Ramos (cell line): ENCODE data around the gene AUTS2.

Source experiments
- in situ Hi-C: fragments of 300-500 bp; cut with MboI; formaldehyde crosslinking; loops from one replicate; pipeline ENCODE4 v1.14.3; 2022; ENCODE audit warnings: low sequenced_read_pairs; ENCODE audit not compliant: unreplicated experiment

AUTS2 gene

DNA sequence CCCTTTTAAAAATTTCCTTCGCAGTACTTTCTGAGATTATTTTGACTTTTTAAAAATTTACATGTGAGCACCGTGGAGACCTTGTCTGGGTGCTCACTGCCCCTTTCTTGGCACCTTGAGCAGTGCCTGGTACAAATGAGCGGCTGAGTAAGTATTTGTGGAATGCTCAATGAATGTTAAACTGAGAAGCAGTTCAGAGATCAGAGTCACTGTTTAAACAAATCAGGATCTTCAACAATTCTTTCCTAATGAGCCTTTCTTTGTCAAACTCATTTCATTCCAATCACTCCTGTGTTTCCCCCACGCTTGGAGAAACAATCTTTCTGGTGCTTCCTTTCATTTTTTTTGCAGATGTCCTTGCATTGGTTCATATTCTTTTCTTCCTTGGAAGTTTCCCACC, 922.3 kb downstream of the AUTS2 start:
- in situ Hi-C loops = no loop called here

- in situ Hi-C loops = no loop called here
Measured at GRCh38 chr7:70523249-70523988, 925.1 kb downstream of the AUTS2 start.

- in situ Hi-C loops = no loop called here
Measured at GRCh38 chr7:70523989-70524351, 925.7 kb downstream of the AUTS2 start.

DNA sequence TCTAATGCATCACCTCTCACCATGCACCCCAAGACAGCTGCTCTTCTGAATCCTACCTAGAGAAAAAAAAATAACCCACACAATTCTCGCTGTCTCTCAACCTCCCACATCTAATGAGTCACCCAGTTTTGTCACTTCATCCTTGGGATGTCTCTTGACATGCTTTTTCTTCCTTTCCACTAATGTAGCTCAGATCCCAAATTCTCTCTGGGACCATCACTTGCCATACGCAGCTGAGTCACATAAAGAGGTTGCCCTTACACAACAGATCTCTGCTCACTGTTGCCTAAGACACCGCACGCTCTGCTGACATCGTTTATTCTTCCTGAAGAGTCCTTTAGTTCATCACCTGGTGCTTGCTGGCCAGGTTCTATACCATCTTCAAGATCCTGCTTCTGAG, 927.7 kb downstream of the AUTS2 start:
- in situ Hi-C loops = no loop called here

- in situ Hi-C loops = no loop called here
Measured at GRCh38 chr7:70527520-70528115, 929.3 kb downstream of the AUTS2 start.

DNA sequence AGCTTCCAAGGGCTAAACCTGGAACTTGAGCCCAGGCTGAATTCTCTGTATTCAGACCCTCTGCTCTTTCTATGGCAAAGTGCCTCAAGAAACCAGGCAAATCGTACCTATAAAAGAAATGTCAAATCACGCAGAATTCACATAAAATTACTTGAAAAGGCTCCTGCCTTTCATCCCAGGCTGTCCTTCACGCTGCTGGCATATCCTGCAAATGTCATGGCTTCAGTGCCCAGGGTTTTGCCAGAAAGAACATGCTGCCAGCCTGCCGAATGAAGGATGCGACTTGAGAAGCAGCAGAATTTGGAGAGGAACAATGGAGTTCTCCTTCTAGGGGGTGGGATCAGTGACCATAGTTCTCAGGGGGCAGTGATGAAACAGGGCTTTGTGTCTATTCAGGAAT, 931.2 kb downstream of the AUTS2 start:
- in situ Hi-C loops = no loop called here

- in situ Hi-C loops = no loop called here
Measured at GRCh38 chr7:70529914-70530585, 931.8 kb downstream of the AUTS2 start.

- in situ Hi-C loops = no loop called here
Measured at GRCh38 chr7:70533614-70534013, 935.3 kb downstream of the AUTS2 start.

GRCh38 chr7:70539205-70539604, 940.9 kb downstream of the AUTS2 start:
- in situ Hi-C loops = no loop called here

- in situ Hi-C loops = no loop called here
Measured at GRCh38 chr7:70539617-70540016, 941.3 kb downstream of the AUTS2 start.

GRCh38 chr7:70540641-70541040, 942.4 kb downstream of the AUTS2 start:
- in situ Hi-C loops = no loop called here

- in situ Hi-C loops = no loop called here
Measured at GRCh38 chr7:70542750-70543376, 944.6 kb downstream of the AUTS2 start.

DNA sequence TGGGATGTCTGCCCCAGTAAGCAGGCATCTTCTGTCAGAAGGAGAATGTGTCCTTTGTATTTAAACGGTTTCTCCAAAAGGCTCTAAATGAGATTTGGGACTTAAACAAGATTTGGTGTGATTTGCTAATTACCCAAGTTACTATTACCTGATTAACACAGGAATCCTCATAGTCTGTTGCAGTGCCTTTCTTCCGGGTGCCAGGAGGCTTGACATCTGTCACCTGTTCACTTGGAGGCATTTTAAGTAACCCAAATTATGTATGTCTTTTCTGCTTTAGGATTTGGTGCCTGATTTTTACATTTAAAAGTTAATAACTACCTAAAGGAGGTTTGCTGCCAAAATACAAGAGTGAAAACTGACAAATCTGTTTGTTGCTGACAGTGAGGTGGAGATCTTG, 945.7 kb downstream of the AUTS2 start:
- in situ Hi-C loops = no loop called here

GRCh38 chr7:70545214-70545613, 946.9 kb downstream of the AUTS2 start:
- in situ Hi-C loops = no loop called here

GRCh38 chr7:70552141-70552540, 953.9 kb downstream of the AUTS2 start:
- in situ Hi-C loops = no loop called here

DNA sequence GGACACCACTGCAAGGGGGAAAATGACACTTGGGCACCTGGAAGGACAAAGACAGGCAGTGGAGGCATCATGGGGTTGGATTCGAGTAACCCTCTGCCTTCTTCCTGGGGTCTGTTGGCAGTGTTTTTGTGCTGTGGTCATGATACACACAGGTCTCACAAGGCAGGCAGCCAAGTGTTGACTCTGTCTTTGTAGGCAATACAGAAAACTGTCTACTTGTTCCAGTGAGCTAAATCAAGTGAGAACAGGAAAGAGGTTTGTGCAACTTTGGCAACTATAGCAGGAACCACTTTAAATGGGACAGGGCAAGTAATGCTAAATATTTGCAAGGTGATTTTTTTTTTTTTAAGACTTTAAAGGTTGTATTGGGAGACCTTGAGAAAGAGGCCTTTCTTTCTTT, 955.1 kb downstream of the AUTS2 start:
- in situ Hi-C loops = no loop called here

DNA sequence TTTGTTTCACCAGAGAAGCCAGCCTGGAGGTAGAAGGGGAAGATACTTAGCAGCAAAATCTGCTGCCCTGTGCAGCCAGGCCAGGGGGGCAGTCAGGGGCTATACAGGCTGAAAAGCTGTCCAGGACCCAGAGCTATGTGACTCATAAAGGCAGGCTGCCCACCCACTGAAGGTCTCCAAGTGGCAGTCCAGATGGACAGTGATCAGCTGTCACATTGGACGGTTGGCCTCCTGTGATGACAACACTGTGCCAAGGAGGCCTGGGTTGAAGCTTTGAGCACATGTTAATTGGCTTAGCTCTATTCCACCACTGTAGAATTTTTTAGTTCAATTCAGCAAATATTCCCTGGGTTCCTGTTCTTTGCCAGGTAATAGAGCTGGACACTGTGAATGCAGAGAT, 956.4 kb downstream of the AUTS2 start:
- in situ Hi-C loops = no loop called here

GRCh38 chr7:70556761-70557160, 958.5 kb downstream of the AUTS2 start:
- in situ Hi-C loops = no loop called here

- in situ Hi-C loops = no loop called here
Measured at GRCh38 chr7:70557338-70557737, 959.1 kb downstream of the AUTS2 start.

DNA sequence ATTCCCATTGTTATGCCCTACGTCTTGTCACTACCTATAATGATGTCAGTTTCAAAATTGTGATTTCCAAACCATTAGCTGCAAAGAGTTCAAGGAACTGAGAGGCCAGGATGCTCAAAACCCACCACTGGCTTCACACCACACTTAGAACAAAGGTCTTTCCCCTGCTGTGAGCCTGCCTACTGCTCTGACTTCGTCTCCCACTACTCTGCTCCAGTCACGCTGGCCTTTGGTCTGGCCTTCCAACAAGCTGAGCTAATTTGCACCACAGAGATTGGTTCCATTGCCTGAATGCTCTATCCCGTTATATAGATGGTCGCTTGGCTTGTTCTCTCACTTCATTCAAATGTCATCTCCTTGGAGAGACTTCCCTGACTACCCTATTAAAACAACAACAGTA, 961.5 kb downstream of the AUTS2 start:
- in situ Hi-C loops = no loop called here

DNA sequence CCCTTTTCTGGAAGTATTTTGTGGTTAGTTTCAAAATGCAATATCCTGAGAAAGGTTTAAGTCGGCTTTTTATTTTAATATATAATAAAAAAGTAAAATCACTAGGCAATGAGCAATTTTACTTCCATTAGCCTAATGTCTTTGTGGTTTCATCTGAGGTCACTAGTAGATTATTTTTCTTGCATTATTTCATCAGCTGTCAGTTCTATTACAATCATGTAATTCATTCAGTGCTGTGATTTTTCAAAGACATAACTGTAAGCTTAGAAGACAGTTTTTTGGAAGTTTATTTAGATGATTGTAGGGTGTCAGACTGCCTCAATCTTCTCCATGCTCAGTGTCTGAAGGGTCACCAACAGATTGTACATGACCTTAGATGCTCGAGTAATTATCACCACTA, 965.7 kb downstream of the AUTS2 start:
- in situ Hi-C loops = no loop called here
